ENCODE measurements around the gene NUAK1.

DNA sequence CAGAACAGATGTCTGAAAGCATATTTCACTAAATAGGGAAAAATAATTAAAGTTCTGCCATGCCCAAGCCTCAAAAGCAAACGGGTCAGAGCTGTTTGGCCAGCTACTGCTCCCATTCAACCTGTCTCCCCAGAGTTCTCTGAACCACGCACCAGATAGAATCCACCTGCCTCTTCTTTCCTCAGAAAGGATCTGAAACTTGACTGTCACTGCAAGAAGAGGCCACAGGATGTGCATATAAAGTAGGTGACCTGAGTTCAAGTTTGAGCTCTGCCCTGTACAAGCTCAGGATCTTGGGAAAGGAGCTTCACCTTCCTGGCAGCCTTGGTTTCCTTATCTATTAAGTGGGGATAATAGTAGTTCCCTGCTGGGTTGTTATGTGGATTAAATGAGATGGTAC lies 91.8 kb downstream of the NUAK1 start:
- no peak for TF ChIP-seq CTCF (IDR thresholded peaks at IDR 0.05)
- TF ChIP-seq EP300 (IDR thresholded peaks at IDR 0.05), result no peak
- TF ChIP-seq POLR2AphosphoS5 (IDR thresholded peaks at IDR 0.05), result no peak
